Uterus (tissue), 2 donors: ENCODE measurements around the gene PHF2.

ENCODE experiments used
- CTCF ChIP-seq, 4 experiments: fragments of 200-600 bp in 2 of 4; fragments of 450-650 bp in 2 of 4; sonication (generic) in 2 of 4; IDR thresholded peaks; one replicate each; pipeline ENCODE4 v1.5.1; 2016 to 2019; ENCODE audit warnings: antibody characterized with exemption in 4 of 4, mild to moderate bottlenecking in 2 of 4, moderate library complexity in 1 of 4
- POLR2A ChIP-seq, 2 donors: fragments of 450-650 bp; IDR thresholded peaks; one replicate each; pipeline ENCODE4 v1.6.1; 2016; ENCODE audit warnings: antibody characterized with exemption in 2 of 2, mild to moderate bottlenecking in 1 of 2, moderate library complexity in 1 of 2

- no peak for TF ChIP-seq CTCF (IDR thresholded peaks at IDR 0.05)
- no peak for TF ChIP-seq POLR2A (IDR thresholded peaks at IDR 0.05)
These were observed 54.5 kb downstream of the PHF2 start for GRCh38 chr9:93630806-93631411.
